GM12891 (cell line): ENCODE data around the gene ANKRD23.

Experiments used
- DNase-seq: peaks from one replicate; pipeline ENCODE4 v3.0.0; 2011; ENCODE audit warnings: low spot score; ENCODE audit not compliant: insufficient read length
- FAIRE-seq: peaks from 2 replicates; lab custom pipeline; 2011; peaks lifted over from hg19 to GRCh38; lab: Jason Lieb, UNC
- PAX5 ChIP-seq: IDR thresholded peaks from 2 replicates; pipeline ENCODE4 v1.6.1; 2011; ENCODE audit warnings: low read length, moderate library complexity, mild to moderate bottlenecking; ENCODE audit not compliant: insufficient read depth, severe bottlenecking
- POLR2A ChIP-seq: IDR thresholded peaks from 2 replicates; pipeline ENCODE4 v1.6.1; 2011; ENCODE audit warnings: low read depth, low read length, control low read depth
- POLR2AphosphoS5 ChIP-seq: IDR thresholded peaks from 2 replicates; pipeline ENCODE4 v1.6.1; 2011; ENCODE audit warnings: low read depth, low read length, control low read depth
- POU2F2 ChIP-seq: IDR thresholded peaks from 2 replicates; pipeline ENCODE4 v1.6.1; 2011; ENCODE audit warnings: low read depth, mild to moderate bottlenecking, control low read depth, low read length, moderate library complexity
- SPI1 ChIP-seq: IDR thresholded peaks from 2 replicates; pipeline ENCODE4 v1.6.1; 2011; ENCODE audit warnings: low read depth, low read length, control low read depth
- TAF1 ChIP-seq: IDR thresholded peaks from 2 replicates; pipeline ENCODE4 v1.6.1; 2011; ENCODE audit warnings: low read depth, low read length, control low read depth

ANKRD23 gene

GRCh38 chr2:96878171-96878570 lies 34.4 kb upstream of the ANKRD23 start:
- FAIRE-seq (no peak), DNase-seq (no peak)
- TF ChIP-seq SPI1: no peak
- TF ChIP-seq PAX5: no peak

- FAIRE-seq (no peak), DNase-seq (no peak)
- no peak for TF ChIP-seq POLR2A
- no peak for TF ChIP-seq POU2F2
- TF ChIP-seq PAX5: no peak
- TF ChIP-seq POLR2AphosphoS5: no peak
- no peak for TF ChIP-seq SPI1
- TF ChIP-seq TAF1: no peak
These were observed 33.8 kb upstream of the ANKRD23 start for GRCh38 chr2:96877631-96878092.

DNA sequence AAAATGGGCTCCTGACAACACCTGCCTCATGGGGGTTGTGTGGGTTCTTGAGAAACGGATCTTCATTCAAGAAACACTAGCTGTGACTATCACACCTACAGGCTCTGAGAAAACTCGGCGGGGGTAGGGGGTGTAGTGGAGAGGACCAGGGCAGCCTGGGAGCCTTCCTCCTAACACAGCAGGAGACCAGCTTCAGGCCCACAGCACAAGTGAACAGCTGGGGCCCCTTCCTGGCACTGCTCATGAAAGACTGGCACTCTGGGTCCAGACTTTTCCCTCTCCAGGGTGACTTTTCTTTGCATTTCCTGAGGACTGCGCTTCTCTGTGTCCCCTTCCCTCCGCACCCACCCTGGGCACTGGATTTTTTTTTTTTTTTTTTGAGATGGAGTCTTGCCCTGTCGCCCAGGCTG lies 33.2 kb upstream of the ANKRD23 start:
- TF ChIP-seq POLR2AphosphoS5 (no peak), POU2F2 (no peak), SPI1 (no peak), PAX5 (no peak), POLR2A (no peak), TAF1 (no peak)
- DNase-seq (no peak), FAIRE-seq (no peak)

DNA sequence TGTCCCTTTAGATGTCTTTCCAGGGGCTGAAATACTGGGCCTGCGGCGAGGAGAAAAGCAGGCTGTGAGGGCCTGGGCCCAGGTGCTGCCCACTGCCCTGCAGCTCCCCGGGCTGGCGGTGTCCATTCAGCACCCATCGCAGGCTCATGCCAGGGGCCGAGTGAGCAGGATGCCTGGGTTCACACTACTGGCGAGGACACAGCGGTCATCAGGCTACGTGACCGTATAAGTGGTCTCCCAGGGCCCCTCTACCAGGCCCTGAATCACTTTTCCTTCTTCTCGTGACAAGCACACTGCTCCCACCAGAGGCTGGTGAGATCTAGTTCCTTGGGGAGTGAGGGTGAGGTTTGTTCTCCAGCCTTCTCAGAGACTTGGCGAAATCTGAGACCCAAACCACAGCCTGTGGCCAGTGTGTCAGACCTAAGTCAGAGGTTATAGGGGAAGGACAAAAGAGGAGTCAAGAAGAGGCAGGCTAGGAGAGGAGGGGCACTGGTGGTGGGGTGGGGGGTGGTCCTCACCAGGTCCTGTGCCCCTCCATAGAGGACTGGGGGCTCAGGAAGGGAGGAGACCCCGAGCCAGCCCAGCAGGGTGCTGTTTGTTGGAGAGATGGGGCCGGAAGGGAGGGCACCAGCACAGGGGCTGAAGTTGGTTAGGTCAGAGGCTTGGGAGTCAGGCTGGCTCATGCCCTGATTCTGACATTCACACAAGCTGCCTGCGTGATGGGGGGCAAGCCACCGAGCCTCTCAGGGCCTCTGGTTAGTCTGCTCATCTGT lies 32.6 kb upstream of the ANKRD23 start:
- no peak for TF ChIP-seq PAX5
- no peak for TF ChIP-seq POU2F2
- TF ChIP-seq TAF1: no peak
- FAIRE-seq: no peak
- DNase-seq: no peak

DNA sequence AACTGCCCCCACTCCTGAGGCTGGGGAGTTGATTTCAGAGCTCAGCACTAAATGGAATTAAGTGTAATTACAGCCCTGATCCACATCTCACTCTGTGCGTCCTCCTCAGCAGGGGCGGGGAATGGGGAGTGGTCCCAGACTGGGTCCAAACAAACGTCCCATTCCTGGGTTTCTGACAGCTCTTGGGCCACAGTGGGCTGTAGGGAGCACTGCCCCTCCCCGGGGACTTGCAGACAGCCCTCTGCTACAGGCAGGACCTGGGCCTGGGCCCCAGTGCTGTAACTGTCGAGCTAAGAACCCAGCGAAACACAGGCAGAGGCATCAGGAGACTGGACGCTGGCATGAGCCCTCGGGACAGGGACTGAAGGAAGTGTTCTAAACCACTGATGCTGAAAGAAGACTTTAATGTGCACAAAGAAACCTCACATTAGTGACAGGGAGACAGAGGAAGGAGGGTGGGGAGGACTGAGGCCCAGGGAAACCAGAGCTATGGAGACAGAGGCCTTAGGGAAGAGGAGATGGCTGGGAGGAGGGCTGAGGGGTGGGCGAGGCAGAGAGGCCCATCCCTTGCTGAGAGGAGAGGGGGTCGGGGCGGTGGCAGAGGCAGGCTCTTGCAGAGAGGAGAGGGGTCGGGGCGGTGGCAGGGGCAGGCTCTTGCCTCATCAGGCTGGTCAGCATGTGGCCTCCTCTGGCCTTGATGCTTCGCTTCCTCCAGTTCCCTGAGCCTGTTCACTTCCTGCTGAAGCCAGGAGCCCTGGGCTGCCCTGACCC lies 31.9 kb upstream of the ANKRD23 start:
- DNase-seq (no peak), FAIRE-seq (no peak)
- TF ChIP-seq POLR2A (no peak), POU2F2 (no peak), SPI1 (no peak), PAX5 (no peak), TAF1 (no peak), POLR2AphosphoS5 (no peak)

DNA sequence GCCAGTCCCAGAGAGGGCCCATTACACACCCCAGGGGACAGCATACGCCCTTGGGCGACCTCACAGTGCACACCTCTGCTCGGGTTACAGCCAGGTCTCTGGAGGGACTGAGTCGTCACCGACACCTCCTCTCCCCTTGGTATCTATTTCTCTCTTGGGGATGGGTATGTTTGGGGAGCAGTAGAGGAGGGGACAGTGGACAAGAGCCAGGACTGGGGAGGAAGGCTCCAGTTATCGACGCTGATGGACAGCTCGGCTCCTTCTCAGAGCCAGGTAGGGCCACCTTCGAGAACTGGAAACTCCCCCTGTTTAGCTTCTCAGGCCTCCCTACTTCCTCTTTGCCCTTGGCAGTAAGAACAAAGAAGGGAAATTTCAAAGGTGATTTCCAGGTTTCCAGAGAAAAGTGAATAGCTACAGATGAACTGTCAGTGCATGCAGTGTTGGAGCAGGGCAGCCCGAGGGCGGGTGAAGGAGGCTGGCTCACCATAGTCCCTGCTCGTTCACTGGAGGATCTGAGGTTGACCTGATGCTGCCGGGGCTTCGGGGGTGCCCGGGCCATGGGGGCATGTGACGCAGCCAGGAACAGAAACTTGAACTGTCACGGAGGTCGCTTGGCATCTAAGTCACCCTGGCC lies 30.5 kb upstream of the ANKRD23 start:
- DNase-seq (no peak), FAIRE-seq (peak; percentile 56)
- TF ChIP-seq TAF1: no peak
- peak; percentile 72 for TF ChIP-seq SPI1
- TF ChIP-seq PAX5: no peak
- 0 out of 2 replicates have a peak, but pooled peaks have one; percentile 15 for TF ChIP-seq POU2F2
- TF ChIP-seq POLR2AphosphoS5: 0 out of 2 replicates have a peak, but pooled peaks have one; percentile 18
- TF ChIP-seq POLR2A: peak; percentile 58

- no peak for DNase-seq
- no peak for FAIRE-seq
- TF ChIP-seq TAF1 (no peak), SPI1 (peak; percentile 77), PAX5 (no peak), POLR2A (no peak), POU2F2 (no peak)
These were observed 29.9 kb upstream of the ANKRD23 start for GRCh38 chr2:96873651-96874096.

DNA sequence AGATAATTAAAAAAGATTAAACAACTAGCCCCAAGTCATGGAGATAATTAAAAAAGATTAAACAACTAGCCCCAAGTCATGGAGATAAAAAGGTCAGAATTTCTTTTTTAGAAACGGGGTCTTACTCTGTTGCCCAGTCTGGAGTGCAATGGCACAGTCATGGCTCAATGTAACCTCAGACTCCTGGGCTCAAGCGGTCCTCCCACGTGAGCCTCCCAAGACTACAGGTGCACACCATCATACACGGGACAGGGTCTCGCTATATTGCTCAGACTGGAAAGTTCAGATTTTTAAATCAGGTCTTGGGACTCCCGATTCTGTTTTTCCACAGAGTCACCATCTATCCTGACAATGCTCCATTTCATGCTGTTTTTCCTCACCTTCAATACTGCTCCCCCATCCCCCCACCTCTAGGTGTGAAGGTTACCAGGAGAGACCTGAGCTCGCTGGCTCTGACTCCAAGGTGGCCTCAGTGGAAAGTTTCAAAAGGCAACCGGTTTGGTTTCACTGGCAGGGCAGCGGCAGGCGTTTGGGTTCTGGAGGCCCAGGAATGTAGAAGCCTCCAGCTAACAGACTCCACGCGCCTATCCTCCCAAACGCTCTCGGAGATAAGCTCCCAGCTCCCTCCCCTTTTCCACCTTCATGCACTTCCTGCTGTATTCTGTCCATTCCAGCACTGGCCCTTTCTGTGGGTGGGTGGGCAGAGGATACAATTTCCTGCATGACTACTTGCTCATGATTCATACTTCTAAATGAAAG lies 28.9 kb upstream of the ANKRD23 start:
- no peak for FAIRE-seq
- DNase-seq: no peak
- TF ChIP-seq POLR2A (no peak), TAF1 (no peak), SPI1 (no peak), POLR2AphosphoS5 (no peak), POU2F2 (no peak), PAX5 (no peak)

DNA sequence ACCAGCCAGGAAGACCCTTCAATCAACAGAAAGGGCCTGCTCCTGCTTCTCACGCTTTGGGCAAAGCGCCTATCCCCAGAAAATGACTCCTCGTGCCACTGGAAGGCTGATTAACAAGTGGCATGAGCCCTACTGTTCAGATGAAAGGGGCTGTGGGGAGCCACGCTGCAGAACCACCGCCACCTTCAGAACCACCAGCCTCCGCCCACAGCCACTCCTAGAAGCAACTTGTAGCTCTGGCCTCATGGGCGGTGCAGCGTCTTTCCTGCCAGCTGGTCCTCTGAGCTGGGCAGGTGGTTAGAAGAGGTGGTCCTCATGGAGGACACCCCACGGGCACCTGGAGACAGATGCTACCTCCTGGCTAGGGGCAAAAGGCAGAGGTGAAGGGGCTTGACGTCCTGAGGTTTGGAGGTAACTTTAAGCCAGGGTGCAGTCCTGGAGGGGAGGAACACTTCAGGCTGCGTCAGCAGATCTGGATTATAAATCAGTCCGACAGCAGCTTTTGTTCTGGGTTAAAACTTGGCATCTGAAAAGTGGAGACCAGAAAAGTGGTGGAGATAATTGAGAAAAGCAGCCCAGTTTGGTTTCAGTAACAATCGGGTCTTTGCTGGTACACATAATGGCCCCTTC lies 26.9 kb upstream of the ANKRD23 start:
- TF ChIP-seq TAF1: no peak
- no peak for TF ChIP-seq SPI1
- no peak for TF ChIP-seq POLR2AphosphoS5
- TF ChIP-seq POLR2A: no peak
- TF ChIP-seq POU2F2: no peak
- TF ChIP-seq PAX5: no peak
- FAIRE-seq (no peak), DNase-seq (no peak)
